Fibroblast of mammary gland (primary cell): ENCODE measurements around the gene IRF2BP1.

Experiments
- DNase-seq: peaks from one replicate; pipeline ENCODE4 v3.0.0-alpha.2; 2010; ENCODE audit warnings: low read depth
- H3K4me3 ChIP-seq: 2 replicates; pipeline ENCODE4 v1.5.1; 2011; ENCODE audit warnings: low read depth, mild to moderate bottlenecking, low read length, moderate library complexity; ENCODE audit not compliant: control insufficient read depth
- TF ChIP-seq, protein P1 (sequence below): conservative IDR thresholded peaks from 2 replicates; pipeline ENCODE4 v1.5.1; 2011; ENCODE audit warnings: low read depth, low read length, inconsistent platforms; ENCODE audit not compliant: control insufficient read depth, insufficient read depth

Gene IRF2BP1

GRCh38 chr19:45865269-45865948 is 20.5 kb downstream of the IRF2BP1 start:
- TF ChIP-seq, protein P1, sequence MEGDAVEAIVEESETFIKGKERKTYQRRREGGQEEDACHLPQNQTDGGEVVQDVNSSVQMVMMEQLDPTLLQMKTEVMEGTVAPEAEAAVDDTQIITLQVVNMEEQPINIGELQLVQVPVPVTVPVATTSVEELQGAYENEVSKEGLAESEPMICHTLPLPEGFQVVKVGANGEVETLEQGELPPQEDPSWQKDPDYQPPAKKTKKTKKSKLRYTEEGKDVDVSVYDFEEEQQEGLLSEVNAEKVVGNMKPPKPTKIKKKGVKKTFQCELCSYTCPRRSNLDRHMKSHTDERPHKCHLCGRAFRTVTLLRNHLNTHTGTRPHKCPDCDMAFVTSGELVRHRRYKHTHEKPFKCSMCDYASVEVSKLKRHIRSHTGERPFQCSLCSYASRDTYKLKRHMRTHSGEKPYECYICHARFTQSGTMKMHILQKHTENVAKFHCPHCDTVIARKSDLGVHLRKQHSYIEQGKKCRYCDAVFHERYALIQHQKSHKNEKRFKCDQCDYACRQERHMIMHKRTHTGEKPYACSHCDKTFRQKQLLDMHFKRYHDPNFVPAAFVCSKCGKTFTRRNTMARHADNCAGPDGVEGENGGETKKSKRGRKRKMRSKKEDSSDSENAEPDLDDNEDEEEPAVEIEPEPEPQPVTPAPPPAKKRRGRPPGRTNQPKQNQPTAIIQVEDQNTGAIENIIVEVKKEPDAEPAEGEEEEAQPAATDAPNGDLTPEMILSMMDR = no peak
- H3K4me3 ChIP-seq = no peak overlapping the region
- DNase-seq = no peak

GRCh38 chr19:45864629-45865082 is 21.3 kb downstream of the IRF2BP1 start:
- DNase-seq = no peak
- TF ChIP-seq, protein P1 = no peak
- H3K4me3 ChIP-seq = no peak overlapping the region

- DNase-seq = peak; percentile 38
Observed at GRCh38 chr19:45863840-45864628, 21.9 kb downstream of the IRF2BP1 start, which contains the start of gene FOXA3. FOXA3 (plus strand) TSS chr19:45864326; CDS start chr19:45864457, 131 bp downstream.

GRCh38 chr19:45863335-45863839 is 22.6 kb downstream of the IRF2BP1 start:
- TF ChIP-seq, protein P1 = no peak
- H3K4me3 ChIP-seq = peak overlapping the region; percentile 47
- no peak for DNase-seq

More at GRCh38 chr19:45863840-45864628, 21.9 kb downstream of the IRF2BP1 start, which contains the start of gene FOXA3:
- peak within 1 kb of the TSS; percentile 47 for H3K4me3 ChIP-seq
- TF ChIP-seq, protein P1 = no peak

DNA sequence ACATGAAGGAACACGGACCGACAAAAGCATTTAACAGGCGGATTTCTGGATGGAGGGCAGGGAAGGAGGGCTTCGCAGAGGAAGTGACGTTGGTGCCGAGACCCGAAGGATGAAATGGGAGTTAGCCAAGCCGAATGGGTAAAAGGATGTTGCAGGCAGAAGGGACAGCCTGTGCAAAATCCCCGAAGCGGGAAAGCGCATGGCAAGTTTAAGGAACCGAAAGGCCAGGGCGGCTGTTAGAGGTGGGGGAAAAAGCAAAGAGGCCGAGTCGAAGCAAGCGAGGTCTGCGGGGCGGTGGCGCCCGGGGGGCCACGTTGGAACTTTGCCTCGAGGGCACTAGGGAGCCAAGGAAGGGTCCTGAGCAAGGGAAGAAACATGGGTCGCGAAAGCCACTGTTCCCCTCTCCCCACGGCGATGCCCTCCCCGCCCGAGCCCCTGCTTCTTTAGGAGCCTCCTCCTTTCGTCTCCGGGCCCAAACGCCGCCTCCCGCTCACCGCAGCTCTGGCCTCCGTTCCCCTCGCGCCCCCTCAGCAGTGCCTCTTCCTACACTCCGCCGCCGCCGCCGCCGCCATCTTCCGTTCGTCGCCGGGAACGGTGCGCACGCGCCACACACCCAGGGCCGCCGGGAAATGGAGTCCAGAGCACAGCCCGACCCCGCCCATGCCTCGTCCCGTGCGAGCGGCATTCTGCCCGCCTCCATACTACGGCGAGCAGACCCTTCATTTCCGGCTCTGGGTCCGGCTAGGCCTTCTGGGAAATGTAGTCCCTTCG is 23.2 kb downstream of the IRF2BP1 start, which contains the start of gene SYMPK:
Gene SYMPK, minus strand, starts transcription at position 584 of the 771 bp plus-strand sequence. CDS start 8,652 bp downstream, outside the sequence.
- TF ChIP-seq, protein P1 = no peak

GRCh38 chr19:45862271-45862563 is 23.7 kb downstream of the IRF2BP1 start:
- TF ChIP-seq, protein P1 = no peak
- no peak for DNase-seq
- peak overlapping the region; percentile 99 for H3K4me3 ChIP-seq

More for the DNA sequence above, 23.2 kb downstream of the IRF2BP1 start, which contains the start of gene SYMPK:
- peak within 1 kb of the TSS; percentile 99 for H3K4me3 ChIP-seq
- peak; percentile 97 for DNase-seq
